IPS-18c (cell line): ENCODE data around the gene RIMS4.

Experiments used
- H3K4me3 ChIP-seq: 2 replicates; pipeline ENCODE4 v1.7.0; 2013; ENCODE audit warnings: low read depth, mild to moderate bottlenecking, low read length, moderate library complexity; ENCODE audit not compliant: insufficient read depth
- H3K9me3 ChIP-seq: one replicate; pipeline ENCODE4 v1.6.1; 2013; ENCODE audit warnings: mild to moderate bottlenecking, low read length, moderate library complexity; ENCODE audit not compliant: control insufficient read depth, insufficient read depth

Gene RIMS4

GRCh38 chr20:44706301-44707017 lies 103.9 kb downstream of the RIMS4 start:
- H3K4me3 ChIP-seq = no peak overlapping the region
- no peaks in the 10 kb centered on the region for H3K9me3 ChIP-seq

GRCh38 chr20:44705364-44706094 lies 104.8 kb downstream of the RIMS4 start:
- no peak overlapping the region for H3K4me3 ChIP-seq

GRCh38 chr20:44704551-44704971 lies 105.8 kb downstream of the RIMS4 start:
- Histone ChIP-seq H3K9me3 (no peaks in the 10 kb centered on the region), H3K4me3 (no peak overlapping the region)

More at GRCh38 chr20:44705364-44706094, 104.8 kb downstream of the RIMS4 start:
- H3K9me3 ChIP-seq = no peaks in the 10 kb centered on the region

GRCh38 chr20:44703956-44704488 lies 106.3 kb downstream of the RIMS4 start:
- Histone ChIP-seq H3K4me3 (no peak overlapping the region), H3K9me3 (no peaks in the 10 kb centered on the region)

- H3K9me3 ChIP-seq = no peaks in the 10 kb centered on the region
- H3K4me3 ChIP-seq = no peak overlapping the region
These were observed 107.0 kb downstream of the RIMS4 start for GRCh38 chr20:44703183-44703925.

- Histone ChIP-seq H3K9me3 (no peaks in the 10 kb centered on the region), H3K4me3 (no peak overlapping the region)
These were observed 107.6 kb downstream of the RIMS4 start for GRCh38 chr20:44702776-44703175.

DNA sequence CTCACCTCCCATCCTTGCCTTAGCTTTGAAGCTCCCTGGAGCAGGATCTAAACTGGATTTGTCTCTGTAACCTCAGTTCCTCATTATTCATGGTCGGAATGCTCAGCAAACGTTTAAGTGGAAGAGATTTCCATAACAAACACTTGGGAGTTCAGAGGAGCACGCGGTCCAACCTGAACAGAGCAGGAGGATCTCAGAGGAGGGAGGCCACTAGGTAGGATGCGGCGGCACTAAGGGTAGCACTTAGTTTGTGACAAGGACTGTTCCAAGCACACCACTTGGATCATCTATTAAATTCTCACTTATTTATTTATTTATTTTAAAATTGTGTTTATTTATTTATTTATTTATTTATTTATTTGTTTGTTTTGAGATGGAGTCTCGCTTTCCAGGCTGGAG lies 108.5 kb downstream of the RIMS4 start:
- Histone ChIP-seq H3K9me3 (no peaks in the 10 kb centered on the region), H3K4me3 (no peak overlapping the region)
